ENCODE data around the gene STAT2. TPM values are rescaled to one million over a fixed set of nuclear protein-coding genes. Genes with fewer than 3 reads are reported as not detected.
A peak's percentile ranks its signal among the peaks of the same experiment; 100 is the strongest.

Gene STAT2
- total and polyA plus RNA-seq, 2 of the 13 experiments (the other 11 are each of a cell fraction or from before 2014, with no cell fraction given), result 43.5 to 84.6 TPM

DNA sequence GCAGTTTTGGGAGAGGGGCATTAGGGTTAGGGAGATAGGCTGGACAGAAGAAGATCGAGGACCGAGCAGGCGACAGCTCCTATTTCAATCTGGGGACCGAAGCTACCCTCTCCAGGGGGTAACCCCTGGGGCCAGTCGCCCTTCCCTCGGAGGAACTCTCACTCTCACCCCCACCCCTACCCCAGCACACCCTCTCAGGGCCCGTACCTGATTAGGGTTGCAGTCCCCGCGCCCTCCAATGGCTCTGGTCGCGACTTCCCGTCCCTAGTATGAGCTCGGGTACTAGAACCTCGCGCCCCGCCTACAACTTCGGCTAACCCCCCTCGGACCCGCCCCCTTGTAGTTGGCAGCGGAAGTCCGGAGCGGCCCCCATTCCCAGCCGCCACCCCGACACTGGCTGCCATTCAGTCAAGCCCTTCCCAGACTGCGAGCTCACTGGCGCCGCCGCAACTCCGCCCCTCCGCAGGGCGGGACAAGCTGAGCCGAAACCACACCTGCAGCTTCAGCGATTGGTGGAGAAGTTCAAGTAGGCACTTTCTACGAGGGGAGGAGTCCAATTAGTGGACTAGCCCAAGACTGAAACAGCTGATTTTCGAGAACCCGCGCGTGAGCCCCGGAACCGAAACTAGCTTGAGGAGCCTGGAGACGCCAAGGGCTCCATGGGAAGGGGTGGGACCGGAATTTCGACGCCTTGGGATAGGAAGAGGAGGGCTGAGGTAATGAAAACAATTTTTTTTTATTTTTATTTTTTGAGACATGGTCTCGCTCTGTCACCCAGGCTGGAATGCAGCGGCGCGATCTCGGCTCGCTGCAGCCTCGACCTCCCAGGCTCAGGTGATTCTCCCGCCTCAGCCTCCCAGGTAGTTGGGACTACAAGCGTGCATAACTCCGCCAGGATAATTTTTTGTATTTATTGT is at the start of gene STAT2 (continued):
- TF ChIP-seq STAG1 (CRISPR knock-in tag; IDR thresholded peaks at IDR 0.05) (no peak), AKAP8 (CRISPR knock-in tag; IDR thresholded peaks at IDR 0.05) (no peak), CEBPG (CRISPR knock-in tag; IDR thresholded peaks at IDR 0.05) (0 out of 2 replicates have a peak, but pooled peaks have one; percentile 17), ZNF878 (CRISPR knock-in tag; IDR thresholded peaks at IDR 0.05) (peak; percentile 81), NR2F2 (IDR thresholded peaks at IDR 0.05; ENCODE audit: borderline replicate concordance, low read depth) (no peak), KDM4B (CRISPR knock-in tag; IDR thresholded peaks at IDR 0.05) (no peak), ZNF891 (CRISPR knock-in tag; IDR thresholded peaks at IDR 0.05) (peak; percentile 36; the same call in 1 of the 2 replicates), MAFF (IDR thresholded peaks at IDR 0.05; ENCODE audit: low read depth, low read length) (peak; percentile 23; the same call in 1 of the 2 replicates), DMAP1 (CRISPR knock-in tag; IDR thresholded peaks at IDR 0.05) (peak; percentile 56; the same call in 1 of the 2 replicates), HDAC6 (IDR thresholded peaks at IDR 0.05; ENCODE audit: low read depth, low read length) (no peak), ZMYM4 (CRISPR knock-in tag; IDR thresholded peaks at IDR 0.05) (peak; percentile 89), NFYC (CRISPR knock-in tag; IDR thresholded peaks at IDR 0.05) (peak; percentile 90), MBNL3 (CRISPR knock-in tag; conservative IDR thresholded peaks at IDR 0.05) (no peak), ZNF335 (CRISPR knock-in tag; IDR thresholded peaks at IDR 0.05) (peak; percentile 26; the same call in 1 of the 2 replicates), LCORL (IDR thresholded peaks at IDR 0.05) (no peak), LCORL (CRISPR knock-in tag; IDR thresholded peaks at IDR 0.05) (peak; percentile 45; the same call in 1 of the 2 replicates), ZNF557 (CRISPR knock-in tag; IDR thresholded peaks at IDR 0.05) (no peak), PHF20 (CRISPR knock-in tag; IDR thresholded peaks at IDR 0.05) (peak; percentile 66), ZNF501 (CRISPR knock-in tag; IDR thresholded peaks at IDR 0.05) (peak; percentile 91)
- TF ChIP-seq, protein P1, sequence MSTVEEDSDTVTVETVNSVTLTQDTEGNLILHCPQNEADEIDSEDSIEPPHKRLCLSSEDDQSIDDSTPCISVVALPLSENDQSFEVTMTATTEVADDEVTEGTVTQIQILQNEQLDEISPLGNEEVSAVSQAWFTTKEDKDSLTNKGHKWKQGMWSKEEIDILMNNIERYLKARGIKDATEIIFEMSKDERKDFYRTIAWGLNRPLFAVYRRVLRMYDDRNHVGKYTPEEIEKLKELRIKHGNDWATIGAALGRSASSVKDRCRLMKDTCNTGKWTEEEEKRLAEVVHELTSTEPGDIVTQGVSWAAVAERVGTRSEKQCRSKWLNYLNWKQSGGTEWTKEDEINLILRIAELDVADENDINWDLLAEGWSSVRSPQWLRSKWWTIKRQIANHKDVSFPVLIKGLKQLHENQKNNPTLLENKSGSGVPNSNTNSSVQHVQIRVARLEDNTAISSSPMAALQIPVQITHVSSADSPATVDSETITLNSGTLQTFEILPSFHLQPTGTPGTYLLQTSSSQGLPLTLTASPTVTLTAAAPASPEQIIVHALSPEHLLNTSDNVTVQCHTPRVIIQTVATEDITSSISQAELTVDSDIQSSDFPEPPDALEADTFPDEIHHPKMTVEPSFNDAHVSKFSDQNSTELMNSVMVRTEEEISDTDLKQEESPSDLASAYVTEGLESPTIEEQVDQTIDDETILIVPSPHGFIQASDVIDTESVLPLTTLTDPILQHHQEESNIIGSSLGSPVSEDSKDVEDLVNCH (CRISPR knock-in tag; IDR thresholded peaks at IDR 0.05), result peak; percentile 5; the same call in 1 of the 2 replicates
- TF ChIP-seq, protein P2, sequence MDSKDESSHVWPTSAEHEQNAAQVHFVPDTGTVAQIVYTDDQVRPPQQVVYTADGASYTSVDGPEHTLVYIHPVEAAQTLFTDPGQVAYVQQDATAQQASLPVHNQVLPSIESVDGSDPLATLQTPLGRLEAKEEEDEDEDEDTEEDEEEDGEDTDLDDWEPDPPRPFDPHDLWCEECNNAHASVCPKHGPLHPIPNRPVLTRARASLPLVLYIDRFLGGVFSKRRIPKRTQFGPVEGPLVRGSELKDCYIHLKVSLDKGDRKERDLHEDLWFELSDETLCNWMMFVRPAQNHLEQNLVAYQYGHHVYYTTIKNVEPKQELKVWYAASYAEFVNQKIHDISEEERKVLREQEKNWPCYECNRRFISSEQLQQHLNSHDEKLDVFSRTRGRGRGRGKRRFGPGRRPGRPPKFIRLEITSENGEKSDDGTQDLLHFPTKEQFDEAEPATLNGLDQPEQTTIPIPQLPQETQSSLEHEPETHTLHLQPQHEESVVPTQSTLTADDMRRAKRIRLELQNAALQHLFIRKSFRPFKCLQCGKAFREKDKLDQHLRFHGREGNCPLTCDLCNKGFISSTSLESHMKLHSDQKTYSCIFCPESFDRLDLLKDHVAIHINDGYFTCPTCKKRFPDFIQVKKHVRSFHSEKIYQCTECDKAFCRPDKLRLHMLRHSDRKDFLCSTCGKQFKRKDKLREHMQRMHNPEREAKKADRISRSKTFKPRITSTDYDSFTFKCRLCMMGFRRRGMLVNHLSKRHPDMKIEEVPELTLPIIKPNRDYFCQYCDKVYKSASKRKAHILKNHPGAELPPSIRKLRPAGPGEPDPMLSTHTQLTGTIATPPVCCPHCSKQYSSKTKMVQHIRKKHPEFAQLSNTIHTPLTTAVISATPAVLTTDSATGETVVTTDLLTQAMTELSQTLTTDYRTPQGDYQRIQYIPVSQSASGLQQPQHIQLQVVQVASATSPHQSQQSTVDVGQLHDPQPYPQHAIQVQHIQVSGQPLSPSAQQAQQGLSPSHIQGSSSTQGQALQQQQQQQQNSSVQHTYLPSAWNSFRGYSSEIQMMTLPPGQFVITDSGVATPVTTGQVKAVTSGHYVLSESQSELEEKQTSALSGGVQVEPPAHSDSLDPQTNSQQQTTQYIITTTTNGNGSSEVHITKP (CRISPR knock-in tag; IDR thresholded peaks at IDR 0.05; ENCODE audit: low read depth), result peak; percentile 95
- TF ChIP-seq, protein P3, sequence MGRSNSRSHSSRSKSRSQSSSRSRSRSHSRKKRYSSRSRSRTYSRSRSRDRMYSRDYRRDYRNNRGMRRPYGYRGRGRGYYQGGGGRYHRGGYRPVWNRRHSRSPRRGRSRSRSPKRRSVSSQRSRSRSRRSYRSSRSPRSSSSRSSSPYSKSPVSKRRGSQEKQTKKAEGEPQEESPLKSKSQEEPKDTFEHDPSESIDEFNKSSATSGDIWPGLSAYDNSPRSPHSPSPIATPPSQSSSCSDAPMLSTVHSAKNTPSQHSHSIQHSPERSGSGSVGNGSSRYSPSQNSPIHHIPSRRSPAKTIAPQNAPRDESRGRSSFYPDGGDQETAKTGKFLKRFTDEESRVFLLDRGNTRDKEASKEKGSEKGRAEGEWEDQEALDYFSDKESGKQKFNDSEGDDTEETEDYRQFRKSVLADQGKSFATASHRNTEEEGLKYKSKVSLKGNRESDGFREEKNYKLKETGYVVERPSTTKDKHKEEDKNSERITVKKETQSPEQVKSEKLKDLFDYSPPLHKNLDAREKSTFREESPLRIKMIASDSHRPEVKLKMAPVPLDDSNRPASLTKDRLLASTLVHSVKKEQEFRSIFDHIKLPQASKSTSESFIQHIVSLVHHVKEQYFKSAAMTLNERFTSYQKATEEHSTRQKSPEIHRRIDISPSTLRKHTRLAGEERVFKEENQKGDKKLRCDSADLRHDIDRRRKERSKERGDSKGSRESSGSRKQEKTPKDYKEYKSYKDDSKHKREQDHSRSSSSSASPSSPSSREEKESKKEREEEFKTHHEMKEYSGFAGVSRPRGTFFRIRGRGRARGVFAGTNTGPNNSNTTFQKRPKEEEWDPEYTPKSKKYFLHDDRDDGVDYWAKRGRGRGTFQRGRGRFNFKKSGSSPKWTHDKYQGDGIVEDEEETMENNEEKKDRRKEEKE (IDR thresholded peaks at IDR 0.05), result no peak
